PFSK-1 (cell line): ENCODE data around the gene CFAP20DC. TPM values are rescaled to one million over a fixed set of nuclear protein-coding genes. Genes with fewer than 3 reads are reported as not detected.

Experiments
- FOXP2 ChIP-seq: optimal IDR thresholded peaks from 2 replicates; pipeline ENCODE3; 2011; ENCODE audit warnings: borderline replicate concordance, control low read depth, inconsistent platforms; ENCODE audit not compliant: insufficient read depth; ENCODE audit errors: extremely low read length, extremely low read depth
- POLR2AphosphoS5 ChIP-seq: IDR thresholded peaks from 2 replicates; pipeline ENCODE4 v1.6.1; 2012; ENCODE audit warnings: low read depth, mild to moderate bottlenecking, control low read depth, low read length, moderate library complexity
- SIN3A ChIP-seq: IDR thresholded peaks from 2 replicates; pipeline ENCODE4 v1.6.1; 2012; ENCODE audit warnings: mild to moderate bottlenecking, low read length, moderate library complexity, borderline replicate concordance; ENCODE audit not compliant: insufficient read depth
- TAF1 ChIP-seq: IDR thresholded peaks from 2 replicates; pipeline ENCODE4 v1.6.1; 2012; ENCODE audit warnings: low read length, control low read depth, borderline replicate concordance; ENCODE audit not compliant: insufficient read depth
- polyA plus RNA-seq: library from polyadenylated mRNA; unstranded; fragments of >200 nt; gene quantifications from one replicate; pipeline ENCODE4 v1.2.1, GENCODE V29; 2012; ENCODE audit warnings: low read depth, missing spikeins; ENCODE audit not compliant: insufficient read length
- TF ChIP-seq, protein P1 (sequence below), 2 experiments: IDR thresholded peaks; 2 replicates each; pipeline versions ENCODE4 v1.6.1 to v1.8.0; 2011 to 2012; ENCODE audit warnings: low read depth in 2 of 2, low read length in 2 of 2, control low read depth in 1 of 2, inconsistent platforms in 1 of 2, mild to moderate bottlenecking in 1 of 2, moderate library complexity in 1 of 2; ENCODE audit not compliant: insufficient read depth in 1 of 2

CFAP20DC gene
- polyA plus RNA-seq = 0.29 TPM

DNA sequence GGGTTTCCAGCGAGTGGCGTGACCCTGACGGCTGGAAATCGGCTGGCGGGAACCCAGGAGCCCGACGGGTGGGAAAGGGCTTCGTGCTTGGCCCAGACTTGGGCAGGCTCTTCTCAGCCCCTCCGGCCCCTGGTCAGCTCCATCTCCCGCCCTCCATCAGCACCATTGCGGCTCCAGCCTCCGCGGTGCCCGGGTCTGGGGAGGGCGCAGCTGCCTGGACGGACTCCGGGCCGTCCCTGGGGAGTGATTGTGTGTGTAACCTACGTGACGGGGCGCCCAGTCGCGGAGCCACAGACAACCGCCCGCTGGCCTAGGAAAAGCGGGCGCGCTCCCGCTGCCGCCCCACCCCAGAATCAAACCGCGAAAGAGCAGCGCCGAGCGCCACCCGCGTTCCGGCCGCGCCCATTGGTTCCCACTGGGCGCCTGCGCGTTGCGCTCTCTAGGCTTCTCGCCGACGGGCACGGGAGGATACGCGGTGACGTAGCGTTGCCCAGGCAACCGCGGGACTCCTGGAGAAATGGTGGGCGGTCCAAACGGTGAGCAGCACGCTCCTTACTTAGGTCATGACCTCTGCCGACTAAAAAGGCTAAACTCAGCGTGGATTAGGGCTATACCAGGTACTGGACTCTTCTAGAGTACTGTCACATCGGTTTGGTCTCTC lies at the start of gene CFAP20DC:
CFAP20DC (minus strand) TSS at position 355 of the 661 bp plus-strand sequence. CDS start 394 bp downstream, outside the sequence.
- TF ChIP-seq TAF1 (no peak), POLR2AphosphoS5 (0 out of 2 replicates have a peak, but pooled peaks have one; percentile 29), FOXP2 (no peak)
- TF ChIP-seq, protein P1, sequence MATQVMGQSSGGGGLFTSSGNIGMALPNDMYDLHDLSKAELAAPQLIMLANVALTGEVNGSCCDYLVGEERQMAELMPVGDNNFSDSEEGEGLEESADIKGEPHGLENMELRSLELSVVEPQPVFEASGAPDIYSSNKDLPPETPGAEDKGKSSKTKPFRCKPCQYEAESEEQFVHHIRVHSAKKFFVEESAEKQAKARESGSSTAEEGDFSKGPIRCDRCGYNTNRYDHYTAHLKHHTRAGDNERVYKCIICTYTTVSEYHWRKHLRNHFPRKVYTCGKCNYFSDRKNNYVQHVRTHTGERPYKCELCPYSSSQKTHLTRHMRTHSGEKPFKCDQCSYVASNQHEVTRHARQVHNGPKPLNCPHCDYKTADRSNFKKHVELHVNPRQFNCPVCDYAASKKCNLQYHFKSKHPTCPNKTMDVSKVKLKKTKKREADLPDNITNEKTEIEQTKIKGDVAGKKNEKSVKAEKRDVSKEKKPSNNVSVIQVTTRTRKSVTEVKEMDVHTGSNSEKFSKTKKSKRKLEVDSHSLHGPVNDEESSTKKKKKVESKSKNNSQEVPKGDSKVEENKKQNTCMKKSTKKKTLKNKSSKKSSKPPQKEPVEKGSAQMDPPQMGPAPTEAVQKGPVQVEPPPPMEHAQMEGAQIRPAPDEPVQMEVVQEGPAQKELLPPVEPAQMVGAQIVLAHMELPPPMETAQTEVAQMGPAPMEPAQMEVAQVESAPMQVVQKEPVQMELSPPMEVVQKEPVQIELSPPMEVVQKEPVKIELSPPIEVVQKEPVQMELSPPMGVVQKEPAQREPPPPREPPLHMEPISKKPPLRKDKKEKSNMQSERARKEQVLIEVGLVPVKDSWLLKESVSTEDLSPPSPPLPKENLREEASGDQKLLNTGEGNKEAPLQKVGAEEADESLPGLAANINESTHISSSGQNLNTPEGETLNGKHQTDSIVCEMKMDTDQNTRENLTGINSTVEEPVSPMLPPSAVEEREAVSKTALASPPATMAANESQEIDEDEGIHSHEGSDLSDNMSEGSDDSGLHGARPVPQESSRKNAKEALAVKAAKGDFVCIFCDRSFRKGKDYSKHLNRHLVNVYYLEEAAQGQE (IDR thresholded peaks at IDR 0.05; ENCODE audit: insufficient read depth in 1 of 2, low read depth in 2 of 2, low read length in 2 of 2) = no peak

DNA sequence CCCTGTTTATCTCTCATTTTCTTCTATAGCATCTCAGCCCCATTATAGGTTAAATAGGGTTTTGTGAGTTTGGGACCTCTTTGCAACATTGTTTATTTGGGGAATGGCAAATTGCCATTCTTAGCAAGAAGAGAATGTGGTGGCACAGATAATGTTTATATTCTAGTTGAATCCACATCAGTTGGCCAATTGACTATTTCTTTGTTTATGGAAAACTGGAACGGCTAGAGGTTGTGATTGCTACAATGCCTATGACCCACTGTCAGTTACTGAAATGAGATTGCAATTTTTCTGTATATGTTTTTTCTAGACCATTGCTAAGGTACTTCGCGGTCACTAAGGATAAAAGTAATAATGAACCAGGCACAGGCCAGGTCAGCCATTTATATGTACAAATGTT lies 44.6 kb upstream of the CFAP20DC start:
- TF ChIP-seq, protein P1 (IDR thresholded peaks at IDR 0.05; ENCODE audit: insufficient read depth in 1 of 2, low read depth in 2 of 2, low read length in 2 of 2) = no peak
- TF ChIP-seq FOXP2 (no peak), POLR2AphosphoS5 (no peak), TAF1 (no peak), SIN3A (no peak)

DNA sequence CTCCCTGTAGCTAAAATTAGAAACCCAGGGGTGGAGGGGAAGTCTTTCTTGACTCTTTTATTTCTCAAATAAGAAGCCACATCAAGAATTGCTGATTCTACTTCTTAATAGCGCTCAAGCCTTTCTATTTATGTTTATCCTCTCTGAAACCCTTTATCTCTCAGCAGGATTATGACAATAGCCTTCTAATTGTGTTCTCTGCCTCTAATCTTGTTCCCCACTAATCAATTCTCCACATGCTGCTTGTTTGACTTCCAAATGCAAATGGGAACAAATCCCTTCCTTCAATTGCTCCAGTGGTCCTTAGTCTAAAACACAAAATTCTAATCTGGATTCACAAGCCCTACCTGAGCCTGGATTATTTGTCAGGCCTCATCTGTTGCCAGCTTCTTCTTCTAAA lies 43.7 kb upstream of the CFAP20DC start:
- TF ChIP-seq TAF1 (no peak), POLR2AphosphoS5 (no peak), SIN3A (no peak), FOXP2 (no peak)
- TF ChIP-seq, protein P1 (IDR thresholded peaks at IDR 0.05; ENCODE audit: insufficient read depth in 1 of 2, low read depth in 2 of 2, low read length in 2 of 2) = no peak

DNA sequence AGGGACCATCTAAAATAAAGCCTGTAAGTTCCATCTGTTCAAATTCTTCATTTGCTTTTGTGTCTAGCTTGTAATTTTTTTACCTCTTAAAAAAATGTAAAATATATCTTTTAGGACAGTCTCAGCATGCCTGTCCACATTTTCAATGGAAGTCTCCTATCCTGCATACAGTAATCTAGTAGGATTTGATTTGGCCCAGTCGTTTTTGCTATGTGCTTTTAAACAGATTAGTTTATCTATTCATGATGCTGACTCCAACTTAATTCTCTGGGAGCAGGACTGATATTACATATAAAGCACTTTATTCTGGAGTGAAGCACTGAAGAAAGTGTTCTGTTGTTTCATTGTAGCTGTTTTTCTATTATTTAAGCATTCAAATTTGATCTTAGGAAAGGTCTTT lies 38.9 kb upstream of the CFAP20DC start:
- no peak for TF ChIP-seq TAF1
- no peak for TF ChIP-seq SIN3A
- no peak for TF ChIP-seq FOXP2
- TF ChIP-seq POLR2AphosphoS5 = no peak
- TF ChIP-seq, protein P1 (IDR thresholded peaks at IDR 0.05; ENCODE audit: insufficient read depth in 1 of 2, low read depth in 2 of 2, low read length in 2 of 2) = no peak

DNA sequence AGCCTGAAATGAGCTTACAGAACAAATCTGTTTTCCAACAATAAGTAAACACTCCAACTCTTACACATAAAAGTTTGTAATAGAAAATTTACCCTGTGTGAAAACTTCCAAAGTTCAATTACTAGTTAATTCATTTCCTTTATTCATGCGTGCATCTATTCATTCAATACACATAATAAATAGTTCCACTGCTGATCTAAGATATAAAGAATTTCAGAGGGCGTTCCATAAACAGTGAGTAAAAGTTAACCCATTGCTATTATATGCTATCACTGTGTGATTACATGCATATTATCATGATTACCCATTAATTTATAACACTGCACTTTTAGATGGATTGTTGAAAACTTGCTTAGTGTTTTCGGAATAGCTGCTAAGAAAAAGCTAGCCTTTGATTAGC lies 36.2 kb upstream of the CFAP20DC start:
- TF ChIP-seq SIN3A (no peak), FOXP2 (no peak), TAF1 (no peak)
- TF ChIP-seq, protein P1 (IDR thresholded peaks at IDR 0.05; ENCODE audit: insufficient read depth in 1 of 2, low read depth in 2 of 2, low read length in 2 of 2) = no peak
